SU-DHL-6 (cell line): ENCODE measurements around the gene CRYBG1.

Experiments
- EZH2phosphoT487 ChIP-seq: fragments of 200-600 bp; sonication (generic), shearing (Covaris generic); conservative IDR thresholded peaks from 2 replicates; pipeline ENCODE4 v1.6.1; 2018; ENCODE audit warnings: mild to moderate bottlenecking, antibody characterized with exemption, low read length, moderate library complexity, mixed read lengths
- TF ChIP-seq, protein P1 (sequence below): fragments of 200-600 bp; sonication (generic); IDR thresholded peaks from one replicate; pipeline ENCODE4 v1.5.1; 2017; ENCODE audit warnings: antibody characterized with exemption, mild to moderate bottlenecking, low read length, moderate library complexity; ENCODE audit not compliant: insufficient read depth, poor library complexity, severe bottlenecking

DNA sequence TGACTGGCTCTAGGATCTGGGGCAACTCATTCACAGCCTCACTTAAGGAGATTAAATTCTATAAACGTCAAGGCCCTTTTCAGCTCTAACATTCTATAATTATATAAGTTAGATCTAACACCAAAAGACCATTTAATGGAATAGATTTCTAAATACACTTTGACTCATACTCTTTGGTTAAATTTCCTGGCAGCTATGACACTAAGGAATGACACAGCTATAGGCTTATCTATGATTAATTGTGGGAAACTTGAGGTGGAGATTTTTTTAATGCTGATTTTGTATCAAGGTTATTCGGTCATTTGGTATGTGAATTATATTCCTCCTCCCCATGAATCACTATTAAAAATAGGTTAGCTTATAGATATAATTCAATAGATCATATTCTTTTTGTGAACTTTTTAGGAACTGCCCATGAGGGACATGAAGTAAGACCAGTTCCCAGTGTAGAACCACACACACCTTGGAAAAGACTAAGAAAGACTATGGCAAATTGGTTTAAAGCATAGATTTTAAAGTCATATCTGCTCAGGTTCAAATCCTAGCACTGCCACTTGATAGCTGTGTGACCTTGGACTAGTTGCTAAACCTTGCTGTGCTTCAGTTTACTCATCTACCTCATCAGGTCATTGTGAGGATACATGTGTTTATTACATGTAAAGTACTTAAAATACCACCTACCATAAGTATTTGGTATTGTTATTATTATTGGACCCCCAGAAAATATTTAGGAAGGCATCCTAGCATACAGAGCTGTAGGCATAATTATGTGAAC is 116.0 kb downstream of the CRYBG1 start:
- TF ChIP-seq, protein P1, sequence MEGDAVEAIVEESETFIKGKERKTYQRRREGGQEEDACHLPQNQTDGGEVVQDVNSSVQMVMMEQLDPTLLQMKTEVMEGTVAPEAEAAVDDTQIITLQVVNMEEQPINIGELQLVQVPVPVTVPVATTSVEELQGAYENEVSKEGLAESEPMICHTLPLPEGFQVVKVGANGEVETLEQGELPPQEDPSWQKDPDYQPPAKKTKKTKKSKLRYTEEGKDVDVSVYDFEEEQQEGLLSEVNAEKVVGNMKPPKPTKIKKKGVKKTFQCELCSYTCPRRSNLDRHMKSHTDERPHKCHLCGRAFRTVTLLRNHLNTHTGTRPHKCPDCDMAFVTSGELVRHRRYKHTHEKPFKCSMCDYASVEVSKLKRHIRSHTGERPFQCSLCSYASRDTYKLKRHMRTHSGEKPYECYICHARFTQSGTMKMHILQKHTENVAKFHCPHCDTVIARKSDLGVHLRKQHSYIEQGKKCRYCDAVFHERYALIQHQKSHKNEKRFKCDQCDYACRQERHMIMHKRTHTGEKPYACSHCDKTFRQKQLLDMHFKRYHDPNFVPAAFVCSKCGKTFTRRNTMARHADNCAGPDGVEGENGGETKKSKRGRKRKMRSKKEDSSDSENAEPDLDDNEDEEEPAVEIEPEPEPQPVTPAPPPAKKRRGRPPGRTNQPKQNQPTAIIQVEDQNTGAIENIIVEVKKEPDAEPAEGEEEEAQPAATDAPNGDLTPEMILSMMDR, result no peak
- TF ChIP-seq EZH2phosphoT487, result no peak
